DND-41 (cell line): ENCODE results near the gene ATPAF1.

Experiments
- ATAC-seq: fragments of 200-7000 bp; cut with Tn5 transposase; 3 replicates; pipeline ENCODE4 v1.9.1; 2021; ENCODE audit warnings: low read depth; ENCODE audit not compliant: insufficient read depth
- DNase-seq: peaks from one replicate; pipeline ENCODE4 v3.0.0-alpha.2; 2020
- H2AFZ ChIP-seq: 2 replicates; pipeline ENCODE4 v1.6.0; 2012; ENCODE audit warnings: low read depth, low read length
- H3K27ac ChIP-seq: 2 replicates; pipeline ENCODE4 v1.5.1; 2012; ENCODE audit warnings: low read length, inconsistent platforms
- H3K27me3 ChIP-seq: fragments of 200-600 bp; sonication (generic); 2 replicates; pipeline ENCODE4 v1.6.0; 2012; ENCODE audit warnings: low read length, mild to moderate bottlenecking, inconsistent platforms; ENCODE audit not compliant: insufficient read depth, poor library complexity
- H3K36me3 ChIP-seq: 2 replicates; pipeline ENCODE4 v1.5.1; 2012; ENCODE audit warnings: low read length, inconsistent platforms; ENCODE audit not compliant: insufficient read depth
- H3K4me1 ChIP-seq: 2 replicates; pipeline ENCODE4 v1.5.1; 2012; ENCODE audit warnings: mild to moderate bottlenecking, low read length; ENCODE audit not compliant: insufficient read depth
- H3K4me2 ChIP-seq: 2 replicates; pipeline ENCODE4 v1.6.0; 2012; ENCODE audit warnings: mild to moderate bottlenecking, moderate library complexity, low read length, inconsistent platforms; ENCODE audit not compliant: insufficient read depth
- H3K4me3 ChIP-seq, 2 experiments: fragments of 200-600 bp in 1 of 2; shearing (Covaris generic) in 1 of 2; 2 replicates each; pipeline ENCODE4 v1.5.1; 2012 to 2016; ENCODE audit warnings: inconsistent platforms in 2 of 2, low read length in 2 of 2, mild to moderate bottlenecking in 2 of 2, low read depth in 1 of 2, moderate library complexity in 1 of 2
- H3K79me2 ChIP-seq: 2 replicates; pipeline ENCODE4 v1.6.0; 2012; ENCODE audit warnings: low read length, inconsistent platforms; ENCODE audit not compliant: insufficient read depth
- H3K9ac ChIP-seq: 2 replicates; pipeline ENCODE4 v1.6.0; 2012; ENCODE audit warnings: low read depth, mild to moderate bottlenecking, inconsistent platforms, low read length, moderate library complexity
- H3K9me3 ChIP-seq: 2 replicates; pipeline ENCODE4 v1.5.1; 2012; ENCODE audit warnings: low read length, moderate library complexity, mild to moderate bottlenecking, inconsistent platforms; ENCODE audit not compliant: insufficient read depth, severe bottlenecking
- H4K20me1 ChIP-seq: 2 replicates; pipeline ENCODE4 v1.6.0; 2012; ENCODE audit warnings: low read length; ENCODE audit not compliant: insufficient read depth
- CTCF ChIP-seq: IDR thresholded peaks from 2 replicates; pipeline ENCODE4 v1.5.1; 2012; ENCODE audit warnings: borderline replicate concordance, low read length, moderate library complexity, mild to moderate bottlenecking; ENCODE audit not compliant: poor library complexity, severe bottlenecking; ENCODE audit errors: extremely low read depth
- EZH2 ChIP-seq: IDR thresholded peaks from 3 replicates; pipeline ENCODE4 v1.6.1; 2012; ENCODE audit warnings: borderline replicate concordance, low read depth, mild to moderate bottlenecking, moderate library complexity, low read length, inconsistent platforms; ENCODE audit not compliant: severe bottlenecking

Gene ATPAF1

GRCh38 chr1:46705408-46705807 is 37.2 kb upstream of the ATPAF1 start:
- H3K9me3 ChIP-seq: no peaks in the 10 kb centered on the region
- no peaks in the 10 kb centered on the region for H3K4me1 ChIP-seq
- no peak overlapping the region for H3K27ac ChIP-seq
- no peak for ATAC-seq
- no peak overlapping the region for H3K4me2 ChIP-seq
- no peaks in the 10 kb centered on the region for H3K79me2 ChIP-seq
- H3K9ac ChIP-seq: no peak overlapping the region
- no peak overlapping the region for H2AFZ ChIP-seq
- no peak for DNase-seq
- peaks cover 83% of the 10 kb centered on the region for H3K36me3 ChIP-seq
- no peaks in the 10 kb centered on the region for H3K27me3 ChIP-seq
- H3K4me3 ChIP-seq: no peak overlapping the region
- H4K20me1 ChIP-seq: 0 out of 2 replicates have a peak, but pooled peaks cover 3% of the 10 kb centered on the region
- TF ChIP-seq CTCF: no peak
- no peak for TF ChIP-seq EZH2

DNA sequence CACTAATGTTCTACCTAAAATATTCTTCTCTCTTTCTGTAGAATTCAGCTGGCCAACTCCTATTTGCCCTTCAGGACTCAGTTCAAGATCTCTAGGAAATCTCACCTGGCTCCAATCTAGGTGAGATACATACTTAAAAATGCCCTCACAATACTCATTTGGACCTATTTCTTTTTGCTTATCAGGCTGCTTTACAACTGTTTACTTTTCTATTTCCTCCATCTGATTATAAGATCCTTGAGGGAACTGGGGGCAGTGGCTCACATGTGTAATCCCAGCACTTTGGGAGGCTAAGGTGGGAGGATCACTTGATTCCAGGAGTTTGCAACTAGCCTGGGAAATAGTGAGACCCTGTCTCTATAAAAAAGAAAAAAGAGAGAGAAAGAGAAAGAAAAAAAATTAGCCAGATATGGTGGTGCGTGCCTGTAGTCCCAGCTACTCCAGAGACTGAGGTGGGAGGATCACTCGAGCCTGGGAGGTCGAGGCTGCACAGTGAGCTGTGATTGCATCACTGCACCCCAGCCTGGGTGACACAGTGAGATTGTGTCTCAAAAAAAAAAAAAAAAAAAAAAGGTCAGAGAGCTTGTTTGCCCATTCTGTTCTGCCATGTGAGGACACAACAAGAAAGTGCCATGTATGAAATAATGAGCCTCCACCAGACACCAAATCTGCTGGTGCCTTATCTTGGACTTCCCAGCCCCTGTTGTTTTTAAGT is 35.9 kb upstream of the ATPAF1 start:
- Histone ChIP-seq H3K4me3 (no peak overlapping the region), H3K27ac (no peak overlapping the region), H3K9ac (no peak overlapping the region), H3K4me2 (no peak overlapping the region), H3K36me3 (peaks cover 76% of the 10 kb centered on the region), H3K9me3 (no peaks in the 10 kb centered on the region), H3K27me3 (no peaks in the 10 kb centered on the region), H3K4me1 (no peaks in the 10 kb centered on the region), H3K79me2 (no peaks in the 10 kb centered on the region; the same call in 1 of the 2 replicates), H4K20me1 (peaks cover 5% of the 10 kb centered on the region; the same call in 1 of the 2 replicates), H2AFZ (no peak overlapping the region)
- TF ChIP-seq EZH2 (no peak), CTCF (no peak)
- DNase-seq (no peak), ATAC-seq (no peak)

DNA sequence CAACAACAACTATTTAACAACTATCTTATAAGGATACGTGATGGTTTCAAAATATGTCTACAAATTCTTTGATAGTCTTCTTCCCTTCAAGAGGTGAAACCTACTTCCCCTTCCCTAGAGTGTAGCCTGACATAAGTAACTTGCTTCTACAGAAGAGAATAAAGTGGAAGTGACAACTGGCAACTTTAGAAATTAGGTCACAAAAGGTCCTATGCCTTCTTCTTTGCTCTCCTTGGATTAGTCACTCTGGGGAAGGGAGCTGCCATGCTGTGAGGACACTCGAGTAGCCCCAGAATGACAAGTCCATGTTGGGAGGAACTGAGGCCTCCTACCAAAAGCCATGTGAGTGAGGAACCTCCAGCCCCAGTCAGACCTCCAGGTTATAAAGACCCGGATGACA is 31.5 kb upstream of the ATPAF1 start:
- Histone ChIP-seq H3K9ac (no peak overlapping the region), H3K9me3 (no peaks in the 10 kb centered on the region), H2AFZ (no peak overlapping the region), H4K20me1 (peaks cover 5% of the 10 kb centered on the region; the same call in 1 of the 2 replicates), H3K79me2 (no peaks in the 10 kb centered on the region; the same call in 1 of the 2 replicates), H3K4me2 (no peak overlapping the region), H3K4me1 (no peaks in the 10 kb centered on the region), H3K4me3 (no peak overlapping the region), H3K36me3 (peaks cover 68% of the 10 kb centered on the region), H3K27ac (no peak overlapping the region), H3K27me3 (no peaks in the 10 kb centered on the region)
- ATAC-seq: no peak
- TF ChIP-seq EZH2: no peak
- TF ChIP-seq CTCF: no peak
- no peak for DNase-seq
